HuH-7 (cell line): ENCODE measurements around the gene CASK.
"Not testable (repeated sequence)": the region's sequence is repeated elsewhere in the genome, so short reads cannot be mapped to it uniquely, and the experiment has no call there.

Experiments
- DNase-seq: peaks from one replicate; pipeline ENCODE4 v3.0.0; 2011; ENCODE audit warnings: low spot score

The CASK gene

DNA sequence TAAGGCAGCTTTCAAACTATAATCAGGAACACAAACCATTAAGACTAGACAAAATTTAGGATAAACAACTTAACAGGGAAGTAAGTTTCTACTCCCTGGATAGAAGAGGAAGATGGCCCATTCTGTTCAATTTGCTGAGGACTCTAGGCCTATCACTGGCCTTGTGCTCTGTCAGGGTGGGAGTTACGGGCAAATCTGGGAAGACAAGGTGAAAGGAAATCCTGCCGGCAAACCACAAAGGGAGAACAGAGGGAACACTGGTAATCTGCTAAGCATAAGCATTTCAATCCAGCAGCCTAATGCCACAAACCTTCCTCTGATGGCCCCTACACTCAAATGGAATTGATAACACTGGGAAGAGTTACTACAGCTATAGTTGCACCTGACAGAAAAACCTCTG lies 191.1 kb downstream of the CASK start:
- no peak for DNase-seq

DNA sequence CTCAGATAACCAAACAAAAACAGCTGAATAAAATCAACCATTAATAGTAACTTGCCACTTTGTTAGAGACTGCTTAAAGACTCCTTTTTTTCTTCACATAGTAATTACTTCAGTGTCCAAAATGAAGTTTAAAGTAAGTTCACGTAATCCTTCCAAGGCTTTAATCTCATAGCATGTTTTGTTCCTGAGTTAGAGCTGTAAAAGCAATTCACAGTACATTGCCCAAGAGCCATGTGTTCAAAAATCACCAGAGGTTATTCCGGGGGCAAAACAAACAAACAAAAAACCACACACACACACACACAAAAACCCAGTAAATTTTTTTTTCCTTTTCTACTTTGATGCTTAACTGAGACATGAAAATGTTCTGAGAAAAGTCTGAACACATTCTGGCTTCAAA lies 193.3 kb downstream of the CASK start:
- no peak for DNase-seq

DNA sequence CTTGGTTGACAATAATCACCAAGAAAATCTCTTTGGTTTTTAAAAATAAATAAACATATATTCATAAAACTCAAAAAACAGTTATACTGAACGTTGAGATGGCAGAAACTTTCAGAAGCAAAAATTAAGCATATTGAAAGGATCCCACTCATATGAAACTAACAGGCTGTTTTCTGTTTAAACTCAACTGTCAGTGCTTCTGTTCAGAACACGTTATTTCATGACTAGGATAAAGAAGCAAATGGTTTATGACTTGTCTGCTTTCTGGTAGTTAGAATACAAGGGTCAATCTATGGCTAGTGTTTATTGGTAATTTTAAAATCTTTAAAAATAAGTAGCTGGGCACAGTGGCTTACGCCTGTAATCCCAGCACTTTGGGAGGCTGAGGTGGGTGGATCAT lies 195.2 kb downstream of the CASK start:
- no peak for DNase-seq

DNA sequence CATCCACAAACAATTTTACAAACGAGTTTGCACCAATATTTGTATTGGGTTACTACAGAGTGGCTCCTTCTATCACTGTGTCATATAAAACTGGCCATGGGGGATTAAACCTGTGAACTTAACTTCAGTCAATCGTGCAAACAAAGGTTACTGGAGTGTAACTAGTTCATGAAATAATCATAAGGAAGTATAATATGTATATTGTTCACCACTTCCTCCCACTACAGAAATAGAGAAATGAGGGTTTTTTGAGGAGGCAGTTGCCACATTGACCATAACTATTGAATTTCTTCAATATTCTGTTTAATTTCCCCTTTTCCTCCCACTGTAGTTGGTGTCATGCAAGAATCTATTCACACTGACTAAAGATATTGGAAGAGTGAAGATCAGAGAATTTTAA lies 199.5 kb downstream of the CASK start, which contains the start of gene GPR82:
Gene GPR82, plus strand, starts transcription at position 356 of the 400 bp plus-strand sequence. CDS start 2,846 bp downstream, outside the sequence.
- no peak for DNase-seq

DNA sequence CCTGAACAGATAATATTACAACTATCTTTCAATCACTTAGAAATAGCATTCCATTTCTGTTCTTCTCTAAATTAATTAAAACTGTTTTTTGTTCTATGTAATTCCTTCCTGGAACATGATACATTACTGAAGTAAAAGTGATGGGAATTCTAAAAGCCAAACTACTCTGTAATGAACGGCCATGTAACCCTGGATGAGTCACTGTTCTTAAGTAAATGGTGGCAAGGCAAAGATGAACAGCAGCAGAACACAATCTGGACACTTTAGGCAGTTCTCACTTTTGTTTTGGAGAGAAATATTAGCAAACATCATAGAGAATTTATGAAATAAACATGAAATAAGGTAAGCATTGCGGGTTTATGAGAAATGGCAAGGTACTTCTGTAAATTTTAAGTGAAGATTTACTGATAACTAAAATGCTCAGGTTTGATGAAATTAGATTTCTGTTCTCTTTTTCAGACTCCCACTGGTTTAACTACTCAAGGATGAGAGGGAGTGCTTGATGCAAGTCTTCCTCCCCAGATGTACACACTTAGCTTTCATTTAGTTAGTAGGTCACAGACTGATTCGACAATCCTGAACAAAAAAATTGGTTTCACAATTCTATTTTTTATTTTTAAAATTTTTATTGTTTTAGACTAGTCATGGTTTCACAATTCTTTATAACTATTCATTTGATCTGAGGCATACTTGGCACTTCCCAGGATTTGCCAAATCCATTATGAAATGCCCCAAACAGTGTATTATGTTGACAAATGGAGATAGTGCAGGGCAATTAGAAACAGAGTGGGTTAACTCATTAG lies 200.3 kb downstream of the CASK start:
- DNase-seq, result no peak

DNA sequence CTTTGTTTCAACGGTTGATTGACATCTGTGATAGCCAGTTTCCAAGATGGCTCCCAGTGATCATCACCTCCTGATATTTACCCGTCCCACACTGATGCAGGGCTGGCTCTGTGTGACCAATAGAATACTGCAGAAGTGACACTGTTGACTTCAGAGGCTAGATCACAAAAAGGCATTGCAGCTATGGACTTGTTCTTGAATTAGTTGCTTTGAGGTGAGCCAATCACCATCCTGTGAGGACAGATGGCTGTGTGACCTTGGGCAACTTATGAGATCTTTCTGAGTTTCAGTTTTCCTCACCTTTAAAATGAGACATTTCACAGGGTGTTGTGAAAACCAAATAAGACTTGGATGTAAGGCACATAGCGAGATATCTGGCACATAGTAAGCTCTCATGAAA lies 201.1 kb downstream of the CASK start:
- no peak for DNase-seq

DNA sequence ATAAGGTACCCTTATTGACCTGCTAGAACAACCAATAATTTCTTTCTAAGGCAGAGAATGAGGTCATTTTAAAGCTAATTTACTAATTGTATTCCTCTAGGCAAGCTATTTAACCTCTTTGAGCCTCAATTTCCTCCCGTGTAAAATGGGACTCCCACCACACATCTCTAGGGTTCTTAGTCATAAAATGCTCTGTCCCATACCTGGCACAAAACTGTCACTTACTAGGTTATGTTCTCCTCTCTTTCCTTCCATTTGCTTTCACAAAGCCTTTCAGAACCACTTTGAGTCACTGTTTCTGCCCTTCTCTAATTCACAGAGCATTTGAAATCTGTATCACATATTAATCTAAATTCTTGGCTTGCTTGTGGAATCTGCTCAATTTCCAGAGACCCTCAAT lies 201.8 kb downstream of the CASK start:
- DNase-seq, result no peak

DNA sequence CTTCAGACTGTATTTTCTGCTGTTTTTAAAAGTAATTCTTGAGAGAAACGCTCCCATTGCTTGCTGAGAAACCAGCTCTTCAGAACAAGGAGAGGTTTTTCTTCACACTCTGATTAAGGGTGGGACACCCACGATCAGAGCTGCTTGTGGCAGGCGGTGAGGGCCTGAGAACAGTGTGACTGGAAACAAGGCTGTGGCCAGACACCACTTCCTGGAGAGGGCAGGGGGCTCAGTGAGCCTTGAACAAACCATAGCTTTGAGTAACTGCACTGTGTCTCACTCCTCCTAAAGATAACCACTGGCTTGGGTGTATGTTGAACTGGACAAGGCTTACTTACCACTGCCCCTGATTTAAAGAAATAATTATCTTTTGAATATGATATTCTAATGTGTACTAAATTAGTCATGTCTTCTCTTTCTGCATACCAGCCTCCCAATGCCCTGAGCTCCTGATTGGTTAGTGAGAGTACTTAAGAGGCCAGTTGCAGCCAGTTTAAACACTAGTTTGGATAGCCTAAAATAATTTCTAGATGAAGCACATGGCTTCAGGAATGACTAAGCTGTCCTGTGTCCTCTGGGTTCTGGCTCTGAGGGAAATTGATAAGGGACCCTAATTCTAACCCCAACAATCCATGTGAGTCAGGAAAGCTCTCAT lies 203.1 kb downstream of the CASK start:
- DNase-seq, result no peak

DNA sequence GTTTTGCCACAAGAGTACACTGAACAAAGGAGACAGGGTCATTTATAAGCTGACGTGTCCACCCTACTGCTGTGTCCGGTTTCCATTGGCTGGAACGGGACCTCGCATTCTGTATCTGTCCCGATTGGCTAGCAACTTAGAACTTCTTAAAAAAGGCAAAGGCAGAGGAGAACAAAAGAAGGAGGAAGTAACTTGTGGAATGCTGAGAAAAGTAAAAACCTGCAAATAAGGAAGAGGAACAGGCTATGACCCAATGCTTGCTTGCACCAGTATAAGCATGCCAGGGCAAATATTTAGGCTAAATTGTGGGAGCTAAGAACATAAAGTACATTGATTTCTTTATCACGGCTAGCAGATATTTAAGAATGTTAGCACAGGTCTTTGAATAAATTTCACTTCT lies 203.7 kb downstream of the CASK start:
- not testable (repeated sequence) for DNase-seq

DNA sequence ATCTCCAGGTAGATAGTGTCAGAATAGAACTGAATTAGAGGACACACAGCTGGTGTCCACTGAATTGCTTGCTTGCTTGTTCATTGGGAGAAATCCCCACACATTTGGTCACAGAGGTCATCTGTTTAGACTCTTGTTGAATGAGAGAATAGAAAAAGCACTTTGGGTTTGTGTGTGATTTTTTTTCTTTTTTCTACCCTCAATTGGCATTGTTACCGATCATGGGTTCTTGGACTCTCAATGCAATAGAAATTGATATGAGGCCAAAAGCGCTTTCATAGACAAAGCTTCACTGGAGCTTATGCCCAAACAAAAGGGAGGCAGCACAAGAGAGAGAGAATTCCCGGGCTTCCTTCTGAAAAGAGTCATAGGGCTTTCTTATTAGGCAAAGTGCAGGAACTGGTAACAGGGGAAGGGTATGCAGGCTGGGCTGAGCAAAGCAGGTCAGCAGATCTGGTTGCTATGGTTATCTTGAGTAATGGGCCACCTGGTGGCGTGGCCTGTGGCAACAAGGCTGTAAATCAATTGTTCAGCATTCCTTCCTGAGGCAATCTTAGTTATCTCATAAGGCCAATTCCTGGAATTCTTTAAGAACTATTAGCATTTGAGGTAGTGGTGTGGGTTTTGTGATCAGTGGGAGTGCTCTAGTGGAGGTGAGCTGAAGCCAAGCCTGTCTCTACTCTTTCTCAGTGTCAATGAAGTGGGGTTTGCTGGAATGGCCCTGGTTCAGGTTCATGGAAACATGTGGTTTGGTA lies 204.7 kb downstream of the CASK start:
- no peak for DNase-seq

DNA sequence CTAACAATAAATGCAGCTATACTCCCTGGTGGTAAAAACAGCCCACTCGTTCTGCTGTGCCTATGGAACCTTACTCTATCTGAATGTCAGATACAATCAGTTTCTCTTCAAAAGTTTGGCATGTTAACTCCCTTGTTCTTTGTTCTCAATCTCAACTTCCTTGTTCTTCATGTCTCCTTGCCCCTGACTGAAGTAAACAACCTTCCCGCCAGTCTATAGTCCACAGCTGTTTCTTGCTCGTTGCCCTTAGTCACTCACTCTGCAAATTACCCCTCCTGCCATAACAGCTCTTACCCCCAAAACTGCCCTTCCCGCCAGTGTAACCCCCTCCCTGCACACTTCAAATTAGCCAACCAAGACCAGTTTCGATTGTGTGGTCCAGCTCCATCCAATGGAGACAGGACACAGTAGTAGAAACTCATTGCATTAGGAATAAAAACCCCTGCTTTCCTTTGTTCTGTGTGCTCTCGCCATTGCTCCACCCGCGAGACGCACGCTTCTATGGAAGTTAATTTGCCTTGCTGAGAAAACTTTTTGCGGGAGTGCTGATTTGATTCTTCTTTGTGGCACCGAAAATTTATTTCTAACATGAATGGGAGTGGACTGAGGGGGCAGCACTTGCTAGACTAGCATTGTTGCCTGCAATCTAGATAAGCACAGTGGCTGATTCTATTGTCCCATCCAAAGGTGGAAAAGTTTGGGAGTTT lies 206.4 kb downstream of the CASK start:
- DNase-seq, result no peak

DNA sequence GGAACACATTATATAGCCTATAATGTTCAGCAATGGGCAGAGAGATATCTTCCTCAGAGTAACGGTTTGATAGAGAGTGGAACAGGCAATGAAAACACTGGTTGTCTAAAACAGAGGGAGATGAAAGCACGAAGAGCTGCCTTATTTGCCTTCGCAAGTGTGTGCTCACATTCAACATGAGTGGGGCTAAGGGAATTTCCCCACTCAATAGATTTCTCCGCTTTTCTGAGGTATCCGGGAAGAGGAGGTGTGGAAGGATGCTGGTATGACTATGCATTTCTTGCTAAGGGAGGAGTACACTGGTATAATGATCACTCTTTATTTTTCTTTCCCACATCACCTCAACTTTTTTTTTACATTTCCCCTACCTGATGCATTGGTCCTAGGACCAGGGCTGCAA lies 207.1 kb downstream of the CASK start:
- DNase-seq, result no peak

DNA sequence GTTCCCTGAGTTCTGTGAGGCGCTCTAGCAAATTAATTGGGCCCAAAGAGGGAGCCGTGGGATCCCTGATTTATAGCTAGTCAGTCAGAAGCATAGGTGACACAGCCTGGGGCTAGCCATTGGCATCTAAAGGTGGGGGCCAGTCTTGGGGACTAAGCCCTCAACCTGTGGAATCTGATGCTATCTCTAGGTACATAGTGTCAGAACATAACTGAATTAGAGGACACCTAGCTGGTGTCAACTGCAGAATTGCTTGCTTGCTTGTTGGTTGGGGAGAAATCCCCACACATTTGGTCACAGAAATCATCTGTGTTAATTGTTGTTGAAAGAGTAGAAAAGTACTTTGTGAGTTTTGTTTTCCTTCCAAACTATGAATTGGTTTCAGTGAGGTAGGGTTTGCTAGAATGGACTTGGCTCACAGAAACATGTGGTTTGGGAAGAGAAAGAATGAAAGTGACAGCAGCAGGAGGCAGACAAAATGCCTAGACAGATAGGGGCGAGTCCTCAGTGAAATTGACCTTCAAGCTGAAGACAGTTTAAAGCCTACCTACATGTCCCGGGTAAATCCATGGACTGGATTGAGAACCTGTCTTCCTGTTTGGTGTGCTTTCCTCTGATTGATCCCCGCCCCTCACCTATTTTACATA lies 212.2 kb downstream of the CASK start:
- DNase-seq, result no peak

DNA sequence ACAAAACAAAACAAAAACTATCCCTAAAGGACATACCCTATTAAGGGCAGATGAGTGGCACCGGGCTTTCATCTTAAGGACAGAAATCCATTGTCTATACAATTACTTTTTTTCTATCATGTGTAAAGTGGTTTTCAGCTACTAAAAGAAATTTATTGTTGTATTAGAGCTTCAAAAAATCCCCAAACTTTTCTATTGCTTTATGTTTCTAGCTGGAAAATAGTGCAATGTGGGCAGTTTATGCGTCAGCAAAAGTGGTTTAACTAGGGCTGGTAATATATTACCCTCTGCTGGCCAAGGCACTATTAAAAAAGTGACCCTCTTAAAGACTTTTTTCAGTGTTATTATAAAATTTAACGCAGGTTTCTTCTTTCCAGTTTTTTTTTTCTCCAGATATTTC lies 214.9 kb downstream of the CASK start:
- no peak for DNase-seq

DNA sequence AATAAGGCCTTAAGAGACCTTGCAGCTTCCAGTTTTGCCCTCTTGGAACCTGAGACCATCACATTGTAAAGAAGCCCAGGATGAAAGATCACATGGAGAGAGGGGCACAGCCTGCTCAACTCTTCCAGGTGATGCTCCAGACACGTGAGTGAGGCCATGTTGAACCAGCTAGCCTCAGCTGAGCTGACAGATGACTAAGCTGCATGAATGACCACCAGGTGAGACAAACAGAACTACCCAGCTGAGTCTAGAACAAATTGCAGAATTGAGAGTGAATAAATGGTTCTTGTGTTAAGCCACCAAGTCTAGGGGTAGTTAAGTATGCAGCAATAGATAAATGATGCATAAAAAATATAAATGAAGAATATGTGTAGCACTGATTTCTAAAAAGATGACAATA lies 216.1 kb downstream of the CASK start:
- DNase-seq, result no peak

DNA sequence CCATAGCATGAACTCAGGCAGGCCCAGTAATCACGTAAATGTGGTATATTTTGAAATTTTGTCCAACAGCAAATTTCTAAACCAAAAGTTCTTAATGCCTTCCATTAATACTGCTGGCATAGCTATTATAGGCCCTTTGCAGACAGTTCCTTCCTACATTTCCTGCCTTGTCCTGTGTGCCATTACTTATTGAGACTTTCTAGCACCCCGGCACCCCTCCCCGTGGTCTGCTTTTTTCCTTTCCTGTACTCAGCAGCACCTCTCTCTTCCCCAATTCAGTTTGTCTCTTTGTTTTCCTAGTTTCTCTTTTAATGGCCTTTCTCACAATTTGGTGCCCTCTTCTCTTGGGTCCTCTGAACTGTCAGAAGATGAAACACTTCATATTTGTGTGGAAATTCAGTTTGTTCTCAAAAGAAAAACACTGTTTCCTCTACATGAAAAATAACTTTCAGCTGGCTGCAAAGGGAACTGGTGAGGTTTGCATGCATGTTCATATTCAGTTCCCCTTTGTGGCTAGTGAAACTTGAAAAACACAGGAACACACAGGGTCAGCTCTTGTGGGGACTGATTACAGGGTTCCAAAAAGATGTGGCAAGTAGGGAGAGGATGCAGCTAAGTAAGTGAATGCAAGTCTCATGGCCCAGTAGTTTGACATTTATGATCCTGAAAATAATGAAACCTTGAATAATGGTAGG lies 217.5 kb downstream of the CASK start:
- no peak for DNase-seq

DNA sequence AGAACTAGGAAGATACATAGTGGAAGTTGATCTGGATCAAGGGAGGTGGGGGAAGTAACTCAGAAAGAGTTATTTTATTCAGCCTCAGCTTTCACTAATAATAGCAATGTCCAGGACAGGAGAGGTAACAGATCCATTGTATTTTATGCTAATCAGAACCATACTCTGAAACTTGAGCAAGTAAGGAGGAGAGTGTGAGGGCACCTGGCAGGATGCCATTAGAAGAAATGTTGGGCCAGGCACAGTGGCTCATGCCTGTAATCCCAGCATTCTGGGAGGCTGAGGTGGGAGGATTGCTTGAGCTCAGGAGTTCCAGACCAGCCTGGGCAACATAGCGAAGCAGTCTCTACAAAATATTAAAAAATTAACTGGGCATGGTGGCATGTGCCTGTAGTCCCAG lies 218.3 kb downstream of the CASK start:
- DNase-seq, result no peak

DNA sequence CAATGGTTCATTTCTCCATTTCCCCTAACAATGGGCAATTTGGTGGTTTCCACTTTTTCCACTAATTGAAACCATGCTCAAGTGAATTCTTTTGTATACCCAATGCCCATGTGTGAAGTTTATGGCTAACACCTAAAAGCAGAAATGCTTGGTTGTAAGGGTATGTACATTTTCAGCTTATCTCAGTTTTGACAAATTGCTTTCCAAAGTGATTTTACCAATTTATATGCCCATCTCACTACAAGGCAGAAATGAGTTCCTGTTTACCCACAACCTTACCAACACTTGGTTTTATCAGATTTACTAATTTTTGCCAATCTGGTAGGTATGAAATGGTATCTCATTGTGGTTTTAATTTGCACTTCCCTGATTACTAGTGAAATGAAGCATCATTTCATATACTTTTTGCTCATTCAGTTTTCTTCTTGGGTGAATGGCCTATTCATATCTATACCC lies 219.8 kb downstream of the CASK start:
- no peak for DNase-seq

DNA sequence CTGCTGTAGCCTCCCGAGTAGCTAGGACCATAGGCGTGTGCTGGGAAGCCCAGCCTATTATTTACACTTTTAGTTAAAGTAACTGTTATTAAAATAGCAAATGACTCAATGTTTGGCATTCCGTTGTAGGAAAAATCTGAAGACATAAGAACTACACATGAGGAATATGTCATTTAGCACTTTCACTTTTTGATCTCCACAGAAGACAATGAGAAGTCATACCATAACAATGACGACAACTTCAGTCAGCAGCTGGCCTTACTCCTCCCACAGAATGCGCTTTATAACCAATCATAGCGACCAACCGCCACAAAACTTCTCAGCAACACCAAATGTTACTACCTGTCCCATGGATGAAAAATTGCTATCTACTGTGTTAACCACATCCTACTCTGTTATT lies 227.9 kb downstream of the CASK start:
- DNase-seq, result no peak

DNA sequence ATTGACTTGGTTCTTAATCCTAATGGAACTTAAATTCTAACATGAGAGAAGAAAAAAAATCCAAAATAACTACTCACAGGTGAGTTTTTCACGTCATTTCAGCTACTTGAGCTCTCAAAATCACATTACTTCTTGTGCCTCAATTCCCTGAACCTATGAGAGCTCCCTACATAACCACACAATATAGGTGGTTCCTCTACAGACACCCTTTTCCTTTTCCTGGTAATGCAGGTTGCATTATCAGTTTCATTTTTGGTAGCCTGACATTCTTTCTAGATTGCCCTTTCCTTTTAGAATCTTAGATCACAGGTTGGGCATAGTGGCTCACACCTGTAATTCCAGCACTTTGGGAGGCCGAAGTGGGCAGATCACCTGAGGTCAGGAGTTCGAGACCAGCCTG lies 230.3 kb downstream of the CASK start:
- no peak for DNase-seq

DNA sequence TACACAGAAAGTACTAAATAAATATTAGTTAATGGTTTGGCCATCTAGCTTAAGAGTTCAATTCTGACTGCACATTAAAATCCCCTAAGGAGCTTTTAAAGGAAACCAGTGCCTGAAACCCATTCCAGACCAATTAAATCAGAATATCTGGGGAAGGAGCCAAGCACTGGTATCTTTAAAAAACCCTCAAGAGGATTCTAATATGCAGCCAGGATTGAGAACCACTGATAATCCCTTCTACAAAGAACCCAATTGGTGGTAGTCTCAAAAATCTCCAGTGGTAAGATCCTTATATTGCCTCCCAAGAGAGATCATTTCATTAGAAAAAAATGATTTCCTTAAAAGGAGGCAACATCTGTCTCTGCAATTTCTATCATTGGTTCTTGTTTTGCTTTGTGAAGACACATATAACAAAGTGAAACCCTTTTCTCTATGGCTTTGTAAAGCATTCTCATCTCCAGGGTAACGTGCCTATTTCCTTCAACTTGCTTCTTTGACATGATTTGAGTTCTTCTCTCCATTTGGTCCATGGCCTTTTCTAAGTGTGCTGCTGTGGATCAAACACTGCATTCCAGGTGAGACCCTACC lies 231.1 kb downstream of the CASK start:
- no peak for DNase-seq
